Measurements from ENCODE around the gene PLA2G2D. TPM values are rescaled to one million over a fixed set of nuclear protein-coding genes. Genes with fewer than 3 reads are reported as not detected.

PLA2G2D gene
- total and polyA plus RNA-seq, 10 of the 15 experiments (the other 5 are each of a cell fraction or from before 2014, with no cell fraction given): 0.06 to 0.38 (median 0.16) TPM; not detected in 2

- TF ChIP-seq ZNF592 (IDR thresholded peaks at IDR 0.05) (no peak), ZNF687 (IDR thresholded peaks at IDR 0.05) (no peak), HSF1 (IDR thresholded peaks at IDR 0.05; ENCODE audit: low read depth, low read length) (no peak)
Measured at GRCh38 chr1:20137604-20138003, 18.3 kb upstream of the PLA2G2D start (continued).
